Stimulated activated CD4-positive, alpha-beta T cell treated with anti-CD3 and anti-CD28 coated beads, TNF-alpha, amount 100 ng/mL, for 48 hours (primary cell): ENCODE data around the gene CPAMD8.
"Not testable (repeated sequence)": the region's sequence is repeated elsewhere in the genome, so short reads cannot be mapped to it uniquely, and the experiment has no call there.

ENCODE experiments used
- DNase-seq, 3 donors: peaks; one replicate each; pipeline ENCODE4 v3.0.0-alpha.2; 2020; ENCODE audit warnings: low read depth in 3 of 3

CPAMD8 gene

GRCh38 chr19:16874978-16875299, 151.7 kb downstream of the CPAMD8 start:
- DNase-seq, result not testable (repeated sequence)

GRCh38 chr19:16874250-16874977, 152.2 kb downstream of the CPAMD8 start:
- no peak for DNase-seq

DNA sequence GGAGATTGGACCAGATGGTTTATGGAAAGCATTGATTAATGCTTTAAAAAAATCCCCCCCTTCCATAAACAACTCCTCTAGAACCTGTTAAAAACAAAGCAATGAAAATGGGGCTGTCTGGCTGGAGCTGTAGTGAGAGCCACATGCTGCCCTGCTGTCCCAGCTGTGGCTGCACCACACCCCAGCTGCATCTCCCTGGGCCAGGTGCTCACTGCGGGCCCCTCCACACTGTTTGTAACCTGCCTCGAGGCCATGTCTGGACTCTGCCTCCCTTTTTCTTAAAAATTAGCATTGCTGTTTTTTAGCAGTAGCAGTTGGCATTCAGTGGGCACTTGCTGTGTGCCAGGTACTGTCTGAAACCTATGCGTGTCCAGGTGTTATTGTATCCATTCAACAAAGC, 153.0 kb downstream of the CPAMD8 start:
- DNase-seq, result no peak

DNA sequence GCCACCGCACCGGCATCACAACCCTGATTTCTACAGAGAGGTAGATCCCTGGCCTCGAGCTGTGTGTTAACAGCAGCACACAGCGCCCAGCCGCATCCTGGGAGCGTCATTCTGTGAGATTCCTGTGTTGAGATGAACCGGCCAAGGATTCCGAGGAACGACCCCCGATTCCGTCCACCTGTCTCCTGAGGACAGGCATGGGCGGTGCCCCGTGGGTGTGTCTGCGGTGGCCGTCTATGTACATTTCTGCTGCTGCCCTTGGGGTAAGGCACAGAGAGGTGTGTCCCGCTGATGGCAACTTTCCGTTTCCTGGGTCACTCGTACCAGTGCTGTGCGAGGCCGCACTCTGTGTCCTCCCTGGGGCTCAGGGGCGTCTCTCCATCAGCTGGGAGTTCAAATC, 153.9 kb downstream of the CPAMD8 start:
- DNase-seq, result no peak

DNA sequence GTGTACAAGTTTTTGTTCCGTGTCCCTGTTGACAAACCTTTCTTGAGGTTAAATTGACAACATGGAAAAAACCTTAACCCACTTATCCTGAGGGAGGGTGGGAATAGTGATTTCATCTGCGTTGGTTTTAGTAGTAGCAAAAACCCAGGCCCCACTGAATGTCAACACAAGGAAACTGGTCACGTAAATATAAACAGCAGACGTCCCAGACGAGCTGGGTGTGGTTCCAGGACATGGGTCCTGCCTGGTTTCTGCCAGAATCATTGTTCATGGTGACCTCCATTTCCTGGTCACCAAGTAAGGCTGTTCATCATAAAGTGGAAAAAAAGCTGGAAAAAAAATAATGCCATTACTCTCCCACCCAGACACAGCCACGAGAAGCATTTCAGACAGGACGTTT, 154.7 kb downstream of the CPAMD8 start:
- DNase-seq, result no peak

DNA sequence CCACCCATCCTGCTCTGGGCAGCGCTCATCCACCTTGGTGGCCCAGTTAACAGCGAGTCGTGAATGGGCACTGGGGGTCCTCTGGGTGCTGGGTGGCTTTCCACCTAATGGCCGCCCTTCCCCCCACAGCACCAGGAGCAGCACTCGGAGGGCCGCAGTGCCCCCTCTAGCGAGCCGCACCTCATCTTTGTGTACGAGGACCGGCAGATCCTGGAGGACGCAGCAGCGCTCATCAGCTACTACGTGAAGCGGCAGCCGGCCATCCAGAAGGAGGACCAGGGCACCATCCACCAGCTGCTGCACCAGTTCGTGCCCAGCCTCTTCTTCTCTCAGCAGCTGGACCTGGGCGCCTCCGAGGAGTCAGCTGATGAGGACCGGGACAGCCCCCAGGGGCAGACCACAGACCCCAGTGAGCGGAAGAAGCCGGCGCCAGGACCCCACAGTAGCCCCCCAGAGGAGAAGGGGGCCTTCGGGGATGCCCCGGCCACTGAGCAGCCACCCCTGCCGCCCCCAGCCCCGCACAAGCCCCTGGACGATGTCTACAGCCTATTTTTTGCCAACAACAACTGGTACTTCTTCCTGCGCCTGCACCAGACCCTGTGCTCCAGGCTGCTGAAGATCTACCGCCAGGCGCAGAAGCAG, 157.2 kb downstream of the CPAMD8 start:
- no peak for DNase-seq

- no peak for DNase-seq
Measured at GRCh38 chr19:16868423-16869130, 158.0 kb downstream of the CPAMD8 start.

GRCh38 chr19:16867211-16867610, 159.4 kb downstream of the CPAMD8 start:
- DNase-seq, result no peak

DNA sequence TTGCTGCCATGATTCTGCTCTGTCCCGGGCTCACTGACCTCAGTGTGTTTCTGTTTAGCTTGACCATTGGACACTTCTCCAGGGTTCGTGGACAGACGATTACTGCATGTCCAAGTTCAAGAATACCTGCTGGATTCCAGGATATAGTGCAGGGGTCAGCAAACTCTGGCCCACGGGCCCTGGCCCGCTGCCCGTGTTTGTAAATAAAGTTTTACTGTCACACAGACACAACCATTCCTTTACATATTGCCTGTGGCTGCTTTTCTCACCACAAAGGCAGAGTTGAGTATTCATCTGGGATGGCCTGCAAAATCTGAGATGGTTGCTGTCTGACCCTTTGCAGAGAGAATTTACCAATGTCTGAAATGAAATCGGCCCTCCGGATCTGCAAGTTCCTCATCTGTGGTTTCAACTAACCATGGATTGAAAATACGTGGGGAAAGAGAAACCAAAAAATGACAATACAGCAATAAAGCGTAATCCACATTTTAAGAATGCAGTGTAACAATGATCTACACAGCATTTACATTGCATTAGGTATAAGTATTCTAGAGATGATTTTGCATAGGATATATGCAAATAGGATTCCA, 163.7 kb downstream of the CPAMD8 start:
- DNase-seq, result no peak

- no peak for DNase-seq
Measured at GRCh38 chr19:16861834-16862233, 164.8 kb downstream of the CPAMD8 start.

DNA sequence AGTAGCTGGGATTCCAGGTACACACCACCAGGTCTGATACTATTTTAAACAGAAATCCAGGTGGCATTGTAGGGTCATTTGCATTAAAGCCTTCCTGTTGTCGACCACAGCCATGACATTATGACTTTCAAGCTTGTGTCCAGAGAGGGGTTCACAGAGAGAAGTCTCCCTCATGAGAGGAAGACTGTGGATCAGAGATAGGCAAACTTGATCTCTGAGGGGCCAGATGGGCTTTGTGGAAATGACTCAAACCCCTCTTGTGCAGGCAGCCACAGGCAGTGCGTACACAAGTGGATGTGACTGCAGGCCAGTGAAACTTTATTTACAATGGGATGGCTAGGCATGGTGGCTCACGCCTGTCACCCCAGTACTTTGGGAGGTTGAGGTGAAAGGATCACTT, 165.6 kb downstream of the CPAMD8 start:
- no peak for DNase-seq

- DNase-seq, result no peak
Measured at GRCh38 chr19:16860118-16860517, 166.5 kb downstream of the CPAMD8 start.

DNA sequence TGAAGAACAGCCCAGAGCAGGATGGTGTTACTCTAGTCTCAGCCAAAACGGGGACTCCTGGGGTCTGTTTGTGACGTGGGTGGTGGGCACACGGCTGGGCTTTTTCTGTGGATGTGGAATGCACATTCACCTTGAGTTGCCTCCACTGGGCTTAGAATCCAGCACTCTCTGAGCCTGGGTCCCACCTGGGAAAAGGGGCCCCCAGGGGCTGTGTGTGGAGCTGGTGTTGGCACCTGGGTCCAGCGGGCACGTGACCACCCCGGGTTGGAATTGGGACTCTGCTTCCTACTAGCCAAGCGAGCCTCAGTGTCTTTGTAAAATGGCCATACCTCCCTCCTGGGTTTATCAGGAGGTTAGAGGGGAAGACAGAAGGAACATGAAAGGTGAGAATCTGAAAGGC, 167.0 kb downstream of the CPAMD8 start:
- DNase-seq, result no peak

DNA sequence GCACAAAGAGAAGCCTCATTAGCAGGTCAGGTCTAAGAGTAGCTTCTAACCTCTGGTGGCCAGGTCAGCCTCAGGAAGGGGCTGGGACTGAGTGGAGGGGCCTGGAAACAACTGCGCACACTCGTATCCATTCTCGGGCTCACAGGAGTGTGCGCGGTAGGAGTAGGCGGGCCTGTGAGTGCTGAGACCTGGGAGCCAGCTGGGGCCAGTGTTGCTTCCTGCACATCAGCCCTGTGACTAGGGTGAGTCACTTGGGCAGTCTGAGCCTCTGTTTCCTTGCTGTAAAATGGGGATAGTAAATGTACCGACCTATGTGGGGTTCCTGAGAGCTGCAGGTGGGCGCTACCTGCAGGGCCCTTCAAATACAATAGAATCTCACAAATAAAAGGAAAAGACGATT, 170.5 kb downstream of the CPAMD8 start:
- no peak for DNase-seq

- DNase-seq, result no peak
Measured at GRCh38 chr19:16853066-16853465, 173.5 kb downstream of the CPAMD8 start.

GRCh38 chr19:16851031-16851712, 175.4 kb downstream of the CPAMD8 start:
- no peak for DNase-seq

GRCh38 chr19:16850133-16850532, 176.5 kb downstream of the CPAMD8 start:
- DNase-seq, result no peak

DNA sequence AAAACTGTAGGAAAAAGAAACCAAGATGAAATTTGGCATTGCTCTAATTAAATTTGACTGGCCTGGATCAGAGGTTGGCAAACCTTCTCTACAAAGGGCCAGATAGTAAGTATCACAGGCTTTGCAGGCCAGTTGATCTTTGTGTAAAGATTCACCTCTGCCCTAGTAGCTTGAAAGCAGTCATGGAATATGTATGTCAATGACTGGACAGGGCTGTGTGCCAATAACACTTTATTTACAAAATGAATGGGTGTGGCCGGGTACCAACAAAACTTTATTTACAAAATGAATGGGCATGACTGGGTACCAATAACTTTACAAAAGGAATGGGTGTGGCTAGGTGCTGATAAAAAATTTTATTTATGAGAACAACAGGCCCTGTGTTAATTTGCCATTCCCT, 177.4 kb downstream of the CPAMD8 start:
- DNase-seq, result no peak

DNA sequence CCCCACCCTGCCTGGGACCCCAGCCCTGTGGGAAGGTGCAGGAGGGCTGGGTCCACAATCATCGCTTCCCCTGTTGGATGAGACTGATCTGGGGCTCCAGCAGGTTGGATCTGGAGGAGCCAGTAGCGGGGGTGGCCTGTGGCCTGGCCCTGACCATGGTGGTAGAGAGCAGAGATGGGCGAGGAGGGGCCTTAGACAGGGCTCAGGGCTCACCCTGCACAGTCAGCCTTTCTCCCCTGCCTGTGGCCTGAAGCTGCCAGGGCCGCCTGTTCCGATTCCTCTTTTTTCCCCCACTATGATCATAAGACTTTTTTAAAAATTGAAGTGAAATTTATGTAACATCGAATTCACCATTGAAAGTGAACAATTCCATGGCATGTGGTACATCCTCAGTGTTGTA, 179.2 kb downstream of the CPAMD8 start:
- no peak for DNase-seq

- no peak for DNase-seq
Measured at GRCh38 chr19:16846901-16847300, 179.7 kb downstream of the CPAMD8 start.
